Activated CD4-positive, alpha-beta memory T cell treated with anti-CD3 and anti-CD28 coated beads for 36 hours (primary cell): ENCODE data around the gene LHFPL5. TPM values are rescaled to one million over a fixed set of nuclear protein-coding genes. Genes with fewer than 3 reads are reported as not detected.

Experiments
- CTCF ChIA-PET: fragments of 350-600 bp; sonication (Branson Sonifier 250); formaldehyde crosslinking; loops from one replicate; lab custom pipeline; 2021; ENCODE audit warnings: antibody characterized with exemption, inconsistent platforms; lab: Charles Lee
- POLR2A ChIA-PET: fragments of 350-600 bp; sonication (Branson Sonifier 250); formaldehyde crosslinking; loops from one replicate; lab custom pipeline; 2021; ENCODE audit warnings: antibody characterized with exemption; lab: Charles Lee
- DNase-seq: peaks from one replicate; pipeline ENCODE4 v3.0.0-alpha.2; 2020
- H3K27ac Mint-ChIP-seq: one replicate; pipeline ENCODE4 v1.8.0; 2021; ENCODE audit warnings: mixed read lengths
- H3K27me3 Mint-ChIP-seq: one replicate; pipeline ENCODE4 v1.8.0; 2021; ENCODE audit warnings: mixed read lengths
- H3K36me3 Mint-ChIP-seq: one replicate; pipeline ENCODE4 v1.8.0; 2021; ENCODE audit warnings: mixed read lengths
- H3K4me1 Mint-ChIP-seq: one replicate; pipeline ENCODE4 v1.8.0; 2021; ENCODE audit warnings: low read depth, mixed read lengths
- H3K4me3 Mint-ChIP-seq: one replicate; pipeline ENCODE4 v1.8.0; 2021; ENCODE audit warnings: mild to moderate bottlenecking, mixed read lengths
- H3K9me3 Mint-ChIP-seq: one replicate; pipeline ENCODE4 v1.8.0; 2021; ENCODE audit warnings: mixed read lengths
- intact Hi-C: fragments of 100-400 bp; cut with micrococcal nuclease; formaldehyde crosslinking; loops from one replicate; pipeline ENCODE4 v1.15.1; 2023
- total RNA-seq, 2 experiments: library from RNA; stranded (reverse); gene quantifications; one replicate each; pipeline ENCODE4 v1.2.3, GENCODE V29; 2021

LHFPL5 gene
- total RNA-seq, 2 experiments from 2014 or later = not detected

GRCh38 chr6:35796236-35796635, 8.9 kb upstream of the LHFPL5 start:
- Mint-ChIP-seq H3K27ac (no peak overlapping the region), H3K4me1 (no peaks in the 10 kb centered on the region), H3K4me3 (no peak overlapping the region), H3K9me3 (no peaks in the 10 kb centered on the region), H3K27me3 (peaks cover 2% of the 10 kb centered on the region), H3K36me3 (no peaks in the 10 kb centered on the region)
- POLR2A ChIA-PET = no interaction called here
- CTCF ChIA-PET = interaction anchor here (0.6 kb wide), 1 partner anchor 28 kb away, joined by 4 read pairs; no protein-coding TSS in a partner anchor
- intact Hi-C loops = no loop called here
- no peak for DNase-seq

GRCh38 chr6:35797837-35798526, 7.2 kb upstream of the LHFPL5 start:
- Mint-ChIP-seq H3K27ac (no peak overlapping the region), H3K9me3 (no peaks in the 10 kb centered on the region), H3K27me3 (no peaks in the 10 kb centered on the region), H3K4me1 (no peaks in the 10 kb centered on the region), H3K4me3 (no peak overlapping the region), H3K36me3 (no peaks in the 10 kb centered on the region)
- ChIA-PET POLR2A (no interaction called here), CTCF (no interaction called here)
- DNase-seq = no peak
- intact Hi-C loops = no loop called here

DNA sequence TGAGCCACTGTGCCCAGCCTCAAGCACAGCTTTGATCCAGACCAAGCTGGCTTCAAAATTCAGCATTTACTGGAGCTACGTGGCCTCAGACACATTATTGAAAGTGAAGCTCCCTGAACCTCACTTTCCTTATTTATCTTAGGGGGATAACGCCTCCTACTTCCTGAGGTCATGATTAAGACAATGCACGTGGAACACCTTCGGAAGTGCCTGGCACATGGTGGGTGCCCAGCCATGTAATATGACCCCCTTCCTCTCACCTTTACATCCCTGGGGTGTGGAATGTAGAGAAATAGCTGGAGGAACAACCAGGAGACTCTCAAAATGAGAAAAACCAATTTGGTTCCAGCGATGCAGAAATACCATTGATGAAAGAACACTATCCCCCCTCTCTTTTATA, 6.4 kb upstream of the LHFPL5 start:
- H3K27me3 Mint-ChIP-seq = no peaks in the 10 kb centered on the region
- H3K27ac Mint-ChIP-seq = no peak overlapping the region
- H3K4me3 Mint-ChIP-seq = no peak overlapping the region
- ChIA-PET CTCF (no interaction called here), POLR2A (no interaction called here)
- no peak for DNase-seq
- H3K9me3 Mint-ChIP-seq = no peaks in the 10 kb centered on the region
- no peaks in the 10 kb centered on the region for H3K36me3 Mint-ChIP-seq
- H3K4me1 Mint-ChIP-seq = no peaks in the 10 kb centered on the region
- intact Hi-C loops = no loop called here

GRCh38 chr6:35801148-35801547, 4.0 kb upstream of the LHFPL5 start:
- DNase-seq = no peak
- ChIA-PET CTCF (no interaction called here), POLR2A (no interaction called here)
- Mint-ChIP-seq H3K27me3 (peaks cover 10% of the 10 kb centered on the region), H3K36me3 (no peaks in the 10 kb centered on the region), H3K9me3 (no peaks in the 10 kb centered on the region), H3K4me3 (no peak overlapping the region), H3K4me1 (no peaks in the 10 kb centered on the region), H3K27ac (no peak overlapping the region)
- intact Hi-C loops = no loop called here

DNA sequence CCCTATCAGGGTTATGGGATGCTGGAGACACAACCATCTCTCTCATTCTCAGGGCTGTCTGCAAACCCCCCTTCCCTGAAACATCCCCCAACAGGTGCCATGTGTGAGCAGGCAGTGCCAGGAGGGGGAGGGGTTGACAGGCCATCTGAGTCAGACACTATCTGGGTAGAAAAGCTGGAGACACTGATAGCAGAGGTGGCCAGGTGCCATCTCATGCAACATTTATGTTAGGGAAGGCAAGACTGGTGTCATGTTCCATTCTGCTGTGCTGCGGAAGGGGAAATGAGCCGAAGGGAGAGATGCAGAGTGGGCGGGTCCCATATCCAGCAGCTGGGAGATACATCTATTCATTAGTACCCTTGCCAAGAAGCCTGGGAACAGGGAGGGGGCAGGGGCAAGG, 3.5 kb downstream of the LHFPL5 start:
- Mint-ChIP-seq H3K4me3 (no peak overlapping the region), H3K27ac (no peak overlapping the region), H3K9me3 (no peaks in the 10 kb centered on the region), H3K36me3 (no peaks in the 10 kb centered on the region), H3K4me1 (peaks cover 2% of the 10 kb centered on the region), H3K27me3 (peaks cover 24% of the 10 kb centered on the region)
- intact Hi-C loops = no loop called here
- ChIA-PET POLR2A (no interaction called here), CTCF (no interaction called here)
- no peak for DNase-seq

DNA sequence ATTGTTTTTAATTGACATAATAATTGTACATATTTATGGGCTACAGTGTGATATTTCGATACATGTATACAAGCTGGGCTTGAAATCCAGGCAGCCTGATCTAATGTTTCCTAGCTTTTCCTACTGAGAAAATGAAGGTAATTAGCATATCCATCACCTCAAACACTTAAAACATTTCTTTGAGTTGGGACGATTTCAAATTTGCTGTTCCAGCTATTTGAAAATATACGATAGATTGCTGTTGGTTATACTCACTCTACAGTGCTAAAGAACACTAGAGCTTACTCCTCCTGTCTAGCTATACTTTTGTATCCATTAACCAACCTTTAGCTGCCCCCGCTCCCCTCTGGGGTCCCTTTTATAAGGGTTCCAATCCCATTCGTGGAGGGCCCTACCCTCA, 4.7 kb downstream of the LHFPL5 start:
- H3K4me3 Mint-ChIP-seq = no peak overlapping the region
- intact Hi-C loops = no loop called here
- ChIA-PET POLR2A (no interaction called here), CTCF (no interaction called here)
- peaks cover 2% of the 10 kb centered on the region for H3K4me1 Mint-ChIP-seq
- no peaks in the 10 kb centered on the region for H3K9me3 Mint-ChIP-seq
- no peak for DNase-seq
- H3K36me3 Mint-ChIP-seq = no peaks in the 10 kb centered on the region
- H3K27me3 Mint-ChIP-seq = peaks cover 23% of the 10 kb centered on the region
- H3K27ac Mint-ChIP-seq = no peak overlapping the region

DNA sequence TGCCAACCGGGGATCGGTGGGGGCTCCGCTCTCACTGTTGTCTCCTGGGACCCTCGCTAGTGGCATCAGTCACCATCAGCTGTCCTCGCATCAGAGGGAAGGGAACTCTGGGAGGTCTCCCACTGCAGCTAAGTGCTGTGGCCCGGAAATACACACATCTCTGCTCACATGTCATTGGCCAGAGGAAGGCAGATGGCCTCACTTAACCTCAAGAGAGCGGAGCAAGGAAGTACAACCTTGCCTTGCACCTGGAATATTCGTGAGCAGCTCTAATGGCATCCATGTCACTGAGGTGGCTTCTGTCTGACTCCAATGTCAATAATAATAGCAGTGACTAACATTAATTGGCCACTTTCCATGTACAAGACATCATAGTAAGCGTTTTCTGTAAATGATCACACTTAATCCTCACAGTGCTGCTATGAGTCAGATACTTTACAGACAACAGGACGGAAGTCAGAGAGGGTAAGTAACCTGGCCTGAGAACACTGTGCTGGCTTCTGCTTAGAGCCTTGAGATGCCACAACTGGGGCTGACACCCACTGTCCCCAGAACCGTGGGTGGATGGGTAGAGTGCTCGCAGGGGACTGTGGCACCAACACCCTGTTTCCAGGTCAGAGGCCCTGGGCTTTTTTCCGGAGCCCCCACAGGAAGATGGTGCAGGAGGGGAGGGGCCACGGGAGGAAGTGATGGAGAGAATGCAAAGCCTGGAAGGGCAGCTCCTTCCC, 6.0 kb downstream of the LHFPL5 start:
- Mint-ChIP-seq H3K9me3 (no peaks in the 10 kb centered on the region), H3K4me3 (no peak overlapping the region), H3K36me3 (no peaks in the 10 kb centered on the region), H3K27ac (no peak overlapping the region), H3K27me3 (peaks cover 14% of the 10 kb centered on the region), H3K4me1 (peaks cover 2% of the 10 kb centered on the region)
- POLR2A ChIA-PET = no interaction called here
- no peak for DNase-seq
- CTCF ChIA-PET = no interaction called here
- intact Hi-C loops = no loop called here

- no peak overlapping the region for H3K4me3 Mint-ChIP-seq
- no peak overlapping the region for H3K27ac Mint-ChIP-seq
- H3K36me3 Mint-ChIP-seq = no peaks in the 10 kb centered on the region
- ChIA-PET POLR2A (no interaction called here), CTCF (no interaction called here)
- H3K4me1 Mint-ChIP-seq = peaks cover 2% of the 10 kb centered on the region
- intact Hi-C loops = no loop called here
- peaks cover 11% of the 10 kb centered on the region for H3K27me3 Mint-ChIP-seq
- DNase-seq = no peak
- H3K9me3 Mint-ChIP-seq = peaks cover 2% of the 10 kb centered on the region
Observed at GRCh38 chr6:35811699-35811995, 6.5 kb downstream of the LHFPL5 start.

GRCh38 chr6:35817515-35817914, 12.4 kb downstream of the LHFPL5 start:
- H3K4me1 Mint-ChIP-seq = no peaks in the 10 kb centered on the region
- H3K36me3 Mint-ChIP-seq = no peaks in the 10 kb centered on the region
- H3K4me3 Mint-ChIP-seq = no peak overlapping the region
- DNase-seq = no peak
- CTCF ChIA-PET = no interaction called here
- intact Hi-C loops = no loop called here
- POLR2A ChIA-PET = no interaction called here
- no peak overlapping the region for H3K27ac Mint-ChIP-seq
- no peaks in the 10 kb centered on the region for H3K27me3 Mint-ChIP-seq
- H3K9me3 Mint-ChIP-seq = peaks cover 15% of the 10 kb centered on the region

- DNase-seq = no peak
- no peaks in the 10 kb centered on the region for H3K9me3 Mint-ChIP-seq
- H3K27ac Mint-ChIP-seq = no peak overlapping the region
- no peaks in the 10 kb centered on the region for H3K36me3 Mint-ChIP-seq
- ChIA-PET CTCF (no interaction called here), POLR2A (no interaction called here)
- H3K4me1 Mint-ChIP-seq = no peaks in the 10 kb centered on the region
- peaks cover 3% of the 10 kb centered on the region for H3K27me3 Mint-ChIP-seq
- H3K4me3 Mint-ChIP-seq = no peak overlapping the region
- intact Hi-C loops = no loop called here
Observed at GRCh38 chr6:35823601-35824000, 18.4 kb downstream of the LHFPL5 start.

- no peak for DNase-seq
- ChIA-PET POLR2A (no interaction called here), CTCF (no interaction called here)
- Mint-ChIP-seq H3K27me3 (peaks cover 4% of the 10 kb centered on the region), H3K36me3 (no peaks in the 10 kb centered on the region), H3K4me1 (no peaks in the 10 kb centered on the region), H3K4me3 (no peak overlapping the region), H3K9me3 (no peaks in the 10 kb centered on the region), H3K27ac (no peak overlapping the region)
- intact Hi-C loops = no loop called here
Observed at GRCh38 chr6:35824552-35825192, 19.5 kb downstream of the LHFPL5 start.

DNA sequence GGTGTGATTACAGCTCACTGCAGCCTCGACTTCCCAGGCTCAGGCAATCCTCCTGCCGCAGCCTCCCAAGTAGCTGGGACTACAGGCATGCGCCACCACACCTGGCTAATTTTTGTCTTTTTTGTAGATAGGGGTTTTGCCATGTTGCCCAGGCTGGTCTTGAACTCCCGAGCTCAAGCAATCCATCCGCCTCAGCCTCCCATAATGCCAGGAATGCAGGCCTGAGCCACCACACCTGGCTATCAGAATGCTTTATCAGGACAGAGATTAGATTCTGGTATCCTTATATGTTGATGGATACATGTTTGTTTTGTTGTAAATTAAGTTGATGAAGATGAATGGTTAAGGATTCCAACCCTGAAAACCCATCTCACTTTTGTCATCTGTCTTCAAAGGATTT, 24.2 kb downstream of the LHFPL5 start:
- DNase-seq = no peak

More for the DNA sequence above, 24.2 kb downstream of the LHFPL5 start:
- Mint-ChIP-seq H3K36me3 (peaks cover 10% of the 10 kb centered on the region), H3K4me1 (no peaks in the 10 kb centered on the region), H3K27me3 (peaks cover 4% of the 10 kb centered on the region), H3K9me3 (no peaks in the 10 kb centered on the region), H3K27ac (no peak overlapping the region), H3K4me3 (no peak overlapping the region)
- ChIA-PET POLR2A (no interaction called here), CTCF (no interaction called here)
- intact Hi-C loops = no loop called here
